Left lung (tissue), 10 donors: ENCODE results near the gene ADRA2C. TPM values are rescaled to one million over a fixed set of nuclear protein-coding genes. Genes with fewer than 3 reads are reported as not detected.
"Not testable (repeated sequence)": the region's sequence is repeated elsewhere in the genome, so short reads cannot be mapped to it uniquely, and the experiment has no call there.

ENCODE experiments used
- ATAC-seq: fragments of 200-7000 bp; cut with Tn5 transposase; one replicate; pipeline ENCODE4 v1.9.1; 2020; ENCODE audit warnings: moderate library complexity
- DNase-seq, 4 donors: peaks; one replicate each; pipeline ENCODE4 v3.0.0-alpha.2; 2013 to 2020
- H3K27ac ChIP-seq, 2 donors: fragments of 200-600 bp; sonication (generic) in 1 of 2; one replicate each; pipeline versions ENCODE4 v1.5.0 to v1.8.0; 2020 to 2021
- H3K27me3 ChIP-seq, 2 donors: fragments of 200-600 bp; sonication (generic) in 1 of 2; one replicate each; pipeline versions ENCODE4 v1.5.0 to v1.8.0; 2020 to 2021
- H3K36me3 ChIP-seq, 2 donors: fragments of 200-600 bp; sonication (generic) in 1 of 2; one replicate each; pipeline versions ENCODE4 v1.5.0 to v1.8.0; 2020 to 2021
- H3K4me1 ChIP-seq, 2 donors: fragments of 200-600 bp; one replicate each; pipeline ENCODE4 v1.8.0; 2021
- H3K4me3 ChIP-seq, 2 donors: fragments of 200-600 bp; sonication (generic) in 1 of 2; one replicate each; pipeline versions ENCODE4 v1.5.0 to v1.8.0; 2020 to 2021; ENCODE audit warnings: mild to moderate bottlenecking in 1 of 2
- H3K9me3 ChIP-seq, 2 donors: fragments of 200-600 bp; sonication (generic) in 1 of 2; one replicate each; pipeline versions ENCODE4 v1.5.0 to v1.8.0; 2020 to 2021
- CTCF ChIP-seq, 2 donors: fragments of 200-600 bp; sonication (generic) in 1 of 2; IDR thresholded peaks; one replicate each; pipeline versions ENCODE4 v1.5.0 to v1.8.0; 2021; ENCODE audit warnings: antibody characterized with exemption in 2 of 2
- intact Hi-C, 2 donors: fragments of 100-400 bp; cut with DNase I; formaldehyde crosslinking; loops; one replicate each; pipeline versions ENCODE4 v1.11.2 to v1.14.2; 2022
- polyA plus RNA-seq, 6 donors: library from polyadenylated mRNA; unstranded; fragments of 120-200 nt; gene quantifications; one replicate each; pipeline ENCODE4 v1.2.1, GENCODE V29; 2013; ENCODE audit not compliant: insufficient read length in 6 of 6
- total RNA-seq, 2 donors: library from RNA; stranded (reverse); fragmentation: NEBNext Ultra II Directional; extraction: Animal tissue kit (Norgen Biotek cat#: 25700); gene quantifications; one replicate each; pipeline ENCODE4 v1.2.1, GENCODE V29; 2021
- donor health status: DM: no; HTN: yes; CAD: no.
- donor health status: DM: no; HTN: no; CAD: no.

The ADRA2C gene
- total and polyA plus RNA-seq, 8 donors: 0.63 to 3.2 (median 0.85) TPM

GRCh38 chr4:3812211-3812934 lies 46.2 kb downstream of the ADRA2C start:
- H3K4me1 ChIP-seq: no peaks in the 10 kb centered on the region

GRCh38 chr4:3813151-3814052 lies 47.2 kb downstream of the ADRA2C start:
- Histone ChIP-seq H3K27me3 (peaks cover 0 to 42% of the 10 kb centered on the region in 2 donors), H3K36me3 (no peaks in the 10 kb centered on the region), H3K4me1 (no peaks in the 10 kb centered on the region), H3K9me3 (no peaks in the 10 kb centered on the region), H3K27ac (no peak overlapping the region), H3K4me3 (no peak overlapping the region)
- intact Hi-C loops: no loop called here
- DNase-seq: peak in 1 of 4 donors; percentile 46
- TF ChIP-seq CTCF (IDR thresholded peaks at IDR 0.05): no peak
- ATAC-seq: no peak

More at GRCh38 chr4:3812211-3812934, 46.2 kb downstream of the ADRA2C start:
- TF ChIP-seq CTCF (IDR thresholded peaks at IDR 0.05): no peak
- intact Hi-C loops: no loop called here
- ATAC-seq: no peak
- H3K36me3 ChIP-seq: no peaks in the 10 kb centered on the region
- H3K27ac ChIP-seq: no peak overlapping the region
- peak in 1 of 4 donors; percentile 46 for DNase-seq
- peaks cover 0 to 51% of the 10 kb centered on the region in 2 donors for H3K27me3 ChIP-seq
- no peaks in the 10 kb centered on the region for H3K9me3 ChIP-seq
- H3K4me3 ChIP-seq: no peak overlapping the region

- no peaks in the 10 kb centered on the region for H3K4me1 ChIP-seq
- no peaks in the 10 kb centered on the region for H3K9me3 ChIP-seq
- no peaks in the 10 kb centered on the region for H3K36me3 ChIP-seq
- no peak for TF ChIP-seq CTCF (IDR thresholded peaks at IDR 0.05)
- no peak overlapping the region for H3K27ac ChIP-seq
- intact Hi-C loops: no loop called here
- ATAC-seq (no peak), DNase-seq (peak in 1 of 4 donors; percentile 69)
- peaks cover 0 to 35% of the 10 kb centered on the region in 2 donors for H3K27me3 ChIP-seq
- no peak overlapping the region for H3K4me3 ChIP-seq
Measured at GRCh38 chr4:3814053-3814570, 47.9 kb downstream of the ADRA2C start.

- peaks cover 0 to 28% of the 10 kb centered on the region in 2 donors for H3K27me3 ChIP-seq
- H3K9me3 ChIP-seq, ATAC-seq, H3K4me1 ChIP-seq, H3K4me3 ChIP-seq, H3K27ac ChIP-seq, DNase-seq, H3K36me3 ChIP-seq, intact Hi-C loops: not testable (repeated sequence)
Measured at GRCh38 chr4:3814838-3815237, 48.7 kb downstream of the ADRA2C start.

GRCh38 chr4:3816256-3816825 lies 50.2 kb downstream of the ADRA2C start:
- no peaks in the 10 kb centered on the region for H3K9me3 ChIP-seq
- peaks cover 0 to 30% of the 10 kb centered on the region in 2 donors for H3K27me3 ChIP-seq
- intact Hi-C loops: no loop called here
- no peak overlapping the region for H3K27ac ChIP-seq
- ATAC-seq: no peak
- H3K4me3 ChIP-seq: no peak overlapping the region
- no peaks in the 10 kb centered on the region for H3K4me1 ChIP-seq
- TF ChIP-seq CTCF (IDR thresholded peaks at IDR 0.05): no peak
- H3K36me3 ChIP-seq: no peaks in the 10 kb centered on the region
- DNase-seq: peak in 1 of 4 donors; percentile 32
